ENCODE results near the gene DACH2. TPM values are rescaled to one million over a fixed set of nuclear protein-coding genes. Genes with fewer than 3 reads are reported as not detected.

Gene DACH2
- total RNA-seq, result under 0.01 and 0.32 TPM in 2 replicates

DNA sequence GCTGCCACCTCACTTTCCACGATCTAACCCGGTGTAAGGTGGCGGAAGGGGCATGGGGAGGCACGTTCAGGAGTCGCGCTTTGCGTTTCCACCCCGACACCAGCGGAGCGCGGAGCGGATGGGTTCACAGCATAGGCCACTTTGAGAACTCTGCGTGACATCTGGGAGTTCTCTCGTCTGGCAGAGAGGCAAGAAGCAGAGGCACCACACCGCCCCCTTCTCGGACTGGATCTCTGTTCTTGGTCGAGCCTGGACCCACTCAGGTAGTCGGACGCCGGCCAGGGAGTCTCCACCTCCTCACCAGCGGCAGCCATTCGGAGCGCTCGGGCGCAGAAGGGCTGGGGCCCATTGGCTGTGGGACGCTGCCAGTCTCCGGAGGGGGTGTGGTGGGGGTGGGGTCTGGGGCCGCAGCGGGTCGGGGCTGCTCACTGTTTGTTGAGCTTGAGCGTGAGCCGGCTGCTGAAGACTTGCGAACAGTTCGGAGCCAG is at the start of gene DACH2:
Gene DACH2, plus strand, starts transcription at position 428 of the 488 bp plus-strand sequence.
- peak within 1 kb of the TSS; percentile 43 for H3K4me3 ChIP-seq (ENCODE audit: low read depth, low read length)
- peak; percentile 25 for DNase-seq (ENCODE audit: low read depth)
- TF ChIP-seq, protein P1, sequence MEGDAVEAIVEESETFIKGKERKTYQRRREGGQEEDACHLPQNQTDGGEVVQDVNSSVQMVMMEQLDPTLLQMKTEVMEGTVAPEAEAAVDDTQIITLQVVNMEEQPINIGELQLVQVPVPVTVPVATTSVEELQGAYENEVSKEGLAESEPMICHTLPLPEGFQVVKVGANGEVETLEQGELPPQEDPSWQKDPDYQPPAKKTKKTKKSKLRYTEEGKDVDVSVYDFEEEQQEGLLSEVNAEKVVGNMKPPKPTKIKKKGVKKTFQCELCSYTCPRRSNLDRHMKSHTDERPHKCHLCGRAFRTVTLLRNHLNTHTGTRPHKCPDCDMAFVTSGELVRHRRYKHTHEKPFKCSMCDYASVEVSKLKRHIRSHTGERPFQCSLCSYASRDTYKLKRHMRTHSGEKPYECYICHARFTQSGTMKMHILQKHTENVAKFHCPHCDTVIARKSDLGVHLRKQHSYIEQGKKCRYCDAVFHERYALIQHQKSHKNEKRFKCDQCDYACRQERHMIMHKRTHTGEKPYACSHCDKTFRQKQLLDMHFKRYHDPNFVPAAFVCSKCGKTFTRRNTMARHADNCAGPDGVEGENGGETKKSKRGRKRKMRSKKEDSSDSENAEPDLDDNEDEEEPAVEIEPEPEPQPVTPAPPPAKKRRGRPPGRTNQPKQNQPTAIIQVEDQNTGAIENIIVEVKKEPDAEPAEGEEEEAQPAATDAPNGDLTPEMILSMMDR (IDR thresholded peaks at IDR 0.05; ENCODE audit: insufficient read depth, low read depth, low read length), result no peak

DNA sequence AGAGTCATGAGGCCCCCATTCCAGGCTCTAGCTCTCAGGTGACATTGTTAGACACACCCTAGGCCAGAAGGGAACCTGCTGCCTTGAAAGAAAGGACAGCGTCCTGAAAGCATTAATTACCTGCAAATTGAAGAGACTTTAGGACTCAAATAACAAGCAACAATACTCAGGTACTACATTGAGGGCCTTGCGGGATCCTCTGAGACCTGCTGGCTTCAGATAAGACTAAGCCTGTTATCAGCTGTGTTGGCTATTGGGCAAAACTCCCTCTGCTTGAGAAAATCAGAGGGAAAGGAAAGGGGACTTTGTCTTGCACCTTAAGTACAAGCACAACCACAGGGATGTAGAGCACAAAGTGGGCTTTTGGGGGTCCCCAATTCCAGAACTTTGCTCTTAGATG is 45.9 kb upstream of the DACH2 start:
- no peak for DNase-seq (ENCODE audit: low read depth)
- TF ChIP-seq, protein P1 (IDR thresholded peaks at IDR 0.05; ENCODE audit: insufficient read depth, low read depth, low read length), result no peak
- H3K4me3 ChIP-seq (ENCODE audit: low read depth, low read length), result no peak overlapping the region

DNA sequence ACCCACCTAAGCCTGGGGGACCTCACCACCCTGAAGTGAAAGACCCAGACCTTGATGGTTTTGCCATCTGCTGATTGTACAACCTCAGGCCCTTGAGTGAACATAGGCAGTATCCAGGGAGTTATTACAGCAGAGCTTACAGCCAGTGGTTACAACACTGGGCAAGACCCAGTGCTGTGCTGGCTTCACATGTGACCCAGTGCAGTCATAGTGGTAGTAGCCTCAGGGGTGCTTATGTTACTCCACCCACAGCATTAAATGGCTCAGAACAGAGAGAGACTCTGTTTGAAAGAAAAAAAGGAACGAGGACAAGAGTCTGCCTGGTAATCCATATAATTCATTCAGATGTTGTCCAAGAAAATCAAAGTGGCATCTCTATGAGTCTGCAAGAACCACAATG is 45.2 kb upstream of the DACH2 start:
- no peak for DNase-seq (ENCODE audit: low read depth)
- TF ChIP-seq, protein P1 (IDR thresholded peaks at IDR 0.05; ENCODE audit: insufficient read depth, low read depth, low read length), result no peak
- no peak overlapping the region for H3K4me3 ChIP-seq (ENCODE audit: low read depth, low read length)

DNA sequence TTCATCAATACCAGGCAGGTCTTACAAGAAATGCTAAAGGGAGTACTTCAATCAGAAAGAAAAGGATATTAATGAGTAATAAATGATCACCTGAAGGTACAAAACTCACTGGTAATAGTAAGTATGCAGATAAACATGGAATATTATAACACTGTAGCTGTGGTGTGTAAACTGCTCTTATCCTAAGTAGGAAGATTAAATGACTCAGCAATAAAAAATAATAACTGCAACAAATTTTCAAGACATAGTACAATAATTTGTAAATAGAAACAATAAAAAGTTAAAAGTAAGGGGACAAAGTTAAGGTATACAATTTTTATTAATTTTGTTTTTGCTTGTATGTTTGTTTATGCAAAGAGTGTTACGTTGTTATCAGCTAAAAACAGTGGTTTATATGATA is 43.7 kb upstream of the DACH2 start:
- DNase-seq (ENCODE audit: low read depth), result no peak
- TF ChIP-seq, protein P1 (IDR thresholded peaks at IDR 0.05; ENCODE audit: insufficient read depth, low read depth, low read length), result no peak
- no peak overlapping the region for H3K4me3 ChIP-seq (ENCODE audit: low read depth, low read length)

DNA sequence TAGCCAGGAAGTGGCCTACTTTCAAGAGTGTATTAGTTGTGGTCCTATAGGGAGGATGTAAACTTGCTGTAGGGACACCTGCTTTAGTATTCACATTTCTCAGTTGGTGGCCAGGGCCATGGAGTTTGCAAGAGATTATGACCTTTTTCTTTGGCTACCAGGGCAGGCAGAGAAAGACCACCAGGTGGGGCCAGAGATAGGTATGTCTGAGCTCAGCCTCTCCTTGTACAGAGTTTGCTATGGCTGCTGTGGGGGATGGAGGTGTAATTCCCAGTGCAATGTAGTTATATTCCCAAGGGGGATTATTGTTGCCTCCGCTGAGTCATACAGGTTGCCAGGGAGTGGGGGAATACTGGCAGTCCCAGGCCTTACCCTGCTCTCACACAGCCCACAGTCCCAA is 26.3 kb upstream of the DACH2 start:
- DNase-seq (ENCODE audit: low read depth), result no peak
- TF ChIP-seq, protein P1 (IDR thresholded peaks at IDR 0.05; ENCODE audit: insufficient read depth, low read depth, low read length), result no peak
- no peak overlapping the region for H3K4me3 ChIP-seq (ENCODE audit: low read depth, low read length)

DNA sequence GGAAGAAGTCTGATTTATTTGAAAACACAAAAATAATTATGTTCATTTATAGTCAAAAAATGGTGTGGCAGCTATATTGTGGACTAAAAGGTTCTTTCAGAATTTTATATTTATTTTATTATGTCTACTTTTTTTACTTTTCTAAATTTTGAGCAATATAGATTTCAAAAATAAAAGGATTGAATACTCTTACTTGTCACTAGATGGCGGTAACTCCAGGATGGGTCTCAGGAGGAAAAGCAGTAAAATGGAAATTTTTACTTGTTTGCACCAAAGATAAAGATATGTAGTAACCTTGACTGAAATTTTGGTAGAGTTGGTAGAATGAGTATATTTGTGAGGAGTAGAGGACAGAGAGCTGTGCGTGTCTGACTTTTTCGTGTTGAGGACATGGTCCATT is 14.5 kb upstream of the DACH2 start:
- H3K4me3 ChIP-seq (ENCODE audit: low read depth, low read length), result no peak overlapping the region
- peak; percentile 18 for DNase-seq (ENCODE audit: low read depth)
- TF ChIP-seq, protein P1 (IDR thresholded peaks at IDR 0.05; ENCODE audit: insufficient read depth, low read depth, low read length), result peak; percentile 46

DNA sequence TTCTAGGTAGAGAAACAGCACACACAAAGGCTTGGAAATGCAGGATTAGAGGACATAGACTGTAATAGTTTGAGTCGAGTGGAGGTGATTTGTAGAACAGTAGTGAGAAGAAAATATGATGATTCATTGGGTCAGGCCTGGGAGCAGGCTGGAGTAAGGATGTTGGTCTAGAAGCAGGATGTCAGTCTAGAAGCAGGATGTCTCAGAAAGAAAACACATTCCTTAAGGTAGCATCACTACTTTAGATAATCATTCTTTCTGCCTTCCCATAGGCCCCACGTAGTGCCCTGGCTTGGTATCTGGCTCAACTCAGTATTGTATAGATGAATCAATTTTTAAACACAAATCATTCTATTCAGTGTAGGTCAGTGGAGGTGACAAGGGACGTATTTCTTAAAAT is 11.2 kb upstream of the DACH2 start:
- DNase-seq (ENCODE audit: low read depth), result no peak
- H3K4me3 ChIP-seq (ENCODE audit: low read depth, low read length), result no peak overlapping the region
- TF ChIP-seq, protein P1 (IDR thresholded peaks at IDR 0.05; ENCODE audit: insufficient read depth, low read depth, low read length), result no peak
